ENCODE results near the gene LACTB. TPM values are rescaled to one million over a fixed set of nuclear protein-coding genes. Genes with fewer than 3 reads are reported as not detected.

Gene LACTB
- polyA plus RNA-seq, 1 experiment, result 8.1 TPM

DNA sequence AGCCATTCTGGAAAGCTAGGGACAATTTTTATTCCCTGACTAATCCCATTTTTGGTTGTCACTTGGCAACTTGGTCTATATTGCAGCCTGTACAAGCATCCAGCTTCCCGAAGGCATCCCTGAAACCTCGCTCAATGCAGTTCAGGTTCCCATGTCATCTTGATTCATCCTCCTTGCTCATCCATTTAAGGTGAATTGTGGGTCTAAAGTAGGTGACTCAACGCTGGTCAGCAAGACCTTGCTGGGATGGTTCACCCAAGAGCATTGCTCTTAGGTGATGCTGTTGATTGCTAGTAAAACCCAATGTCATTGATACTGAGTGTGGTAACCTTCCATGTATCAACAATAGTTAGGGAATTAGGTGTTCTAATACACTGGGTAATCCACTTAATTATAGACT lies 54.6 kb downstream of the LACTB start:
- Histone ChIP-seq H3K27me3 (ENCODE audit: control insufficient read depth, insufficient read depth, low read length) (no peaks in the 10 kb centered on the region), H3K36me3 (ENCODE audit: control insufficient read depth, insufficient read depth, low read length) (no peaks in the 10 kb centered on the region), H3K4me3 (ENCODE audit: low read depth, low read length) (no peak overlapping the region)
- CTCF ChIA-PET, result interaction anchor here (1.3 to 1.6 kb wide), 2 partner anchors 8 to 10 kb away, joined by 3 read pairs; no protein-coding TSS in a partner anchor
- POLR2A ChIA-PET, result no interaction called here
- no peak for DNase-seq (ENCODE audit: low read depth)
- TF ChIP-seq, protein P1, sequence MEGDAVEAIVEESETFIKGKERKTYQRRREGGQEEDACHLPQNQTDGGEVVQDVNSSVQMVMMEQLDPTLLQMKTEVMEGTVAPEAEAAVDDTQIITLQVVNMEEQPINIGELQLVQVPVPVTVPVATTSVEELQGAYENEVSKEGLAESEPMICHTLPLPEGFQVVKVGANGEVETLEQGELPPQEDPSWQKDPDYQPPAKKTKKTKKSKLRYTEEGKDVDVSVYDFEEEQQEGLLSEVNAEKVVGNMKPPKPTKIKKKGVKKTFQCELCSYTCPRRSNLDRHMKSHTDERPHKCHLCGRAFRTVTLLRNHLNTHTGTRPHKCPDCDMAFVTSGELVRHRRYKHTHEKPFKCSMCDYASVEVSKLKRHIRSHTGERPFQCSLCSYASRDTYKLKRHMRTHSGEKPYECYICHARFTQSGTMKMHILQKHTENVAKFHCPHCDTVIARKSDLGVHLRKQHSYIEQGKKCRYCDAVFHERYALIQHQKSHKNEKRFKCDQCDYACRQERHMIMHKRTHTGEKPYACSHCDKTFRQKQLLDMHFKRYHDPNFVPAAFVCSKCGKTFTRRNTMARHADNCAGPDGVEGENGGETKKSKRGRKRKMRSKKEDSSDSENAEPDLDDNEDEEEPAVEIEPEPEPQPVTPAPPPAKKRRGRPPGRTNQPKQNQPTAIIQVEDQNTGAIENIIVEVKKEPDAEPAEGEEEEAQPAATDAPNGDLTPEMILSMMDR (IDR thresholded peaks at IDR 0.05; ENCODE audit: insufficient read depth, low read depth, low read length), result no peak

DNA sequence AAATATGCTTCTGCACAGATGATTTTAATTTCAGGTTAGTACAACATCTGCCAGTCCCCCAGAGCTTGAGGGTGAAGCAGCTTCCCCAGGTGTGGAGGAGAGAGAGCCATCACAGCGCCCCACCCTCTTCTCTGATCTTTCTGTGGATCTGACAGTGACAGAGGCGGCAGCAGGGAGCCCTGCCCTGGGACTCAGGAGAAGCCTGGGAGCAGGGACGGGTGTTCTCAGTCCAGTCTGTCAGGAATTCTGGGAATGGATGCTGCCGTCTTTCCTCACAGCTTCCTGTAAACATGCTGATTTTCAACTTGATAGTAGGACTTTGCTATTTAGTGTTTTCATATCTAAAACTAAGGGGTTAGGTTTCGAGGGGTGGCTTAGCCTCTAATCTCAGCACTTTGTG lies 56.4 kb downstream of the LACTB start:
- no peak overlapping the region for H3K4me3 ChIP-seq (ENCODE audit: low read depth, low read length)
- ChIA-PET POLR2A (no interaction called here), CTCF (interaction anchor here (0.7 kb wide), 1 partner anchor 101 kb away, joined by 3 read pairs; no protein-coding TSS in a partner anchor)
- no peaks in the 10 kb centered on the region for H3K36me3 ChIP-seq (ENCODE audit: control insufficient read depth, insufficient read depth, low read length)
- no peak for DNase-seq (ENCODE audit: low read depth)
- no peaks in the 10 kb centered on the region for H3K27me3 ChIP-seq (ENCODE audit: control insufficient read depth, insufficient read depth, low read length)
- TF ChIP-seq, protein P1 (IDR thresholded peaks at IDR 0.05; ENCODE audit: insufficient read depth, low read depth, low read length), result no peak

DNA sequence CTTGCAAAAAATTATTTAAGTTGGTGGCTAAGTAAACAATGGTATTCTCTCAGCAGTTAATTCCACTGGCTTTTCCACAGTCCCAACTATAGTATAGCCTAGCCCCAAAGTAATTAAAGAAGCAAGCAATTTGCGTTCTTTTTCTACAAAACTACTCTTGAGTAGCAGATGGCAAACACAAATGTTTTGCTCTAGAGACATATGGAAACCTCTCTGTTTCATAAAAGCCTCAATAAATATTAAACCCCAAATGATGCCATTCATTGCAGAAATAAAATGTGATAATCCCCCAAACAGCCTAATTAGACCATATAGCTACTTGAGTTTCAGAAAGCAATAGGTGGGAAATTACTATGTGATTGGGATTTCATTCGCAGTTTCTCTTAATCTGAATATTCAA lies 59.1 kb downstream of the LACTB start:
- ChIA-PET POLR2A (no interaction called here), CTCF (no interaction called here)
- TF ChIP-seq, protein P1 (IDR thresholded peaks at IDR 0.05; ENCODE audit: insufficient read depth, low read depth, low read length), result no peak

DNA sequence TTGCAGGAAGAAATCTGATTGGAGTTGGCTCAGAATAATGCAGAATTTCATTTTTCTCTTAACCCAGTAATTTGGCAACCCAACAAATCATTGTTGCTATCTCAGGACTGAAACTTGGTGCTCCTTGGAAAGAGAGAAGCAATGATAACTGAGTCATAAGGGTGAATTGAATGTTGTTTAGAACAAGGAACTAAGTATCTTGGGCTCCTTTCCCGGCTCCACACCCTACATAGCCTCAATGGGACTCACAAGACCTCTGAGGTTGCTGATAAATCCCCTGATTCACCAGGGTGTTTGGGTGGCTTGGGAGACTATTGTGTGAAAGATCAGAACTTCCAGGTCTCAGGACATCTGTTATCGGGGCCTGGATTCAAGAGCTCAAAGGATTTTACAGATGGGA lies 60.0 kb downstream of the LACTB start:
- TF ChIP-seq, protein P1 (IDR thresholded peaks at IDR 0.05; ENCODE audit: insufficient read depth, low read depth, low read length), result no peak
- no peaks in the 10 kb centered on the region for H3K27me3 ChIP-seq (ENCODE audit: control insufficient read depth, insufficient read depth, low read length)
- H3K4me3 ChIP-seq (ENCODE audit: low read depth, low read length), result no peak overlapping the region
- POLR2A ChIA-PET, result no interaction called here
- no peak for DNase-seq (ENCODE audit: low read depth)
- H3K36me3 ChIP-seq (ENCODE audit: control insufficient read depth, insufficient read depth, low read length), result no peaks in the 10 kb centered on the region
- CTCF ChIA-PET, result no interaction called here

More for the DNA sequence above, 59.1 kb downstream of the LACTB start:
- H3K36me3 ChIP-seq (ENCODE audit: control insufficient read depth, insufficient read depth, low read length), result no peaks in the 10 kb centered on the region
- no peak for DNase-seq (ENCODE audit: low read depth)
- H3K4me3 ChIP-seq (ENCODE audit: low read depth, low read length), result no peak overlapping the region
- no peaks in the 10 kb centered on the region for H3K27me3 ChIP-seq (ENCODE audit: control insufficient read depth, insufficient read depth, low read length)

DNA sequence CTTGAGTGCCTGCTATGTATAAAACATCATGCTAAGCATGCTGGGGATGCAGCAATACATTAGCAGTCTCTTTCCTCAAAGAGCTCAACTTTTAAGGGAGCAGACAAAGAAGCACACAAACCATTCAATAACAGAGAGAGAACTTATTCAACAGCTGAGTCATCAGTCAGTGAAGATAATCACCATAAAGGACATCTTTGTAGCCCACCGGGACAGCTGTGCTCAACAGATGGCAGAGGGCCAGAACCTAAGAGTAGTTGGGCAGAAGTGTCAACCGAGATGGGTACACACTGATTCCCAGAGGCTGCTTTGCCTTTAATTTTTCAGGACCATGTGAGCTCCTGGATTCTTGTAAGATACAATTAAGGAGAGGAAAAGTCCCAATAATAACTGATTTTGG lies 63.5 kb downstream of the LACTB start:
- Histone ChIP-seq H3K27me3 (ENCODE audit: control insufficient read depth, insufficient read depth, low read length) (no peaks in the 10 kb centered on the region), H3K36me3 (ENCODE audit: control insufficient read depth, insufficient read depth, low read length) (no peaks in the 10 kb centered on the region), H3K4me3 (ENCODE audit: low read depth, low read length) (no peak overlapping the region)
- POLR2A ChIA-PET, result interaction anchor here (0.7 kb wide), 1 partner anchor 102 kb away, joined by 3 read pairs; no protein-coding TSS in a partner anchor
- TF ChIP-seq, protein P1 (IDR thresholded peaks at IDR 0.05; ENCODE audit: insufficient read depth, low read depth, low read length), result no peak
- no peak for DNase-seq (ENCODE audit: low read depth)
- CTCF ChIA-PET, result interaction anchor here (0.6 to 1.0 kb wide), 4 partner anchors 11 to 302 kb away, joined by 3 read pairs; no protein-coding TSS in a partner anchor

All from BJ (cell line).